GM13976 (cell line): ENCODE measurements around the gene ZCCHC24.

ENCODE experiments used
- DNase-seq: peaks from one replicate; pipeline ENCODE4 v3.0.0; 2012; ENCODE audit warnings: low spot score
- in situ Hi-C: fragments of 300-500 bp; cut with MboI; formaldehyde crosslinking; loops from one replicate; pipeline ENCODE4 v1.12.0; 2022; ENCODE audit warnings: low sequenced_read_pairs, mixed read lengths, inconsistent platforms; ENCODE audit not compliant: unreplicated experiment
- TF ChIP-seq, protein P1 (sequence below): IDR thresholded peaks from 2 replicates; pipeline ENCODE4 v1.5.1; 2012; ENCODE audit warnings: borderline replicate concordance, mild to moderate bottlenecking; ENCODE audit not compliant: insufficient read depth; ENCODE audit errors: extremely low read depth, missing control alignments, control extremely low read depth

ZCCHC24 gene

DNA sequence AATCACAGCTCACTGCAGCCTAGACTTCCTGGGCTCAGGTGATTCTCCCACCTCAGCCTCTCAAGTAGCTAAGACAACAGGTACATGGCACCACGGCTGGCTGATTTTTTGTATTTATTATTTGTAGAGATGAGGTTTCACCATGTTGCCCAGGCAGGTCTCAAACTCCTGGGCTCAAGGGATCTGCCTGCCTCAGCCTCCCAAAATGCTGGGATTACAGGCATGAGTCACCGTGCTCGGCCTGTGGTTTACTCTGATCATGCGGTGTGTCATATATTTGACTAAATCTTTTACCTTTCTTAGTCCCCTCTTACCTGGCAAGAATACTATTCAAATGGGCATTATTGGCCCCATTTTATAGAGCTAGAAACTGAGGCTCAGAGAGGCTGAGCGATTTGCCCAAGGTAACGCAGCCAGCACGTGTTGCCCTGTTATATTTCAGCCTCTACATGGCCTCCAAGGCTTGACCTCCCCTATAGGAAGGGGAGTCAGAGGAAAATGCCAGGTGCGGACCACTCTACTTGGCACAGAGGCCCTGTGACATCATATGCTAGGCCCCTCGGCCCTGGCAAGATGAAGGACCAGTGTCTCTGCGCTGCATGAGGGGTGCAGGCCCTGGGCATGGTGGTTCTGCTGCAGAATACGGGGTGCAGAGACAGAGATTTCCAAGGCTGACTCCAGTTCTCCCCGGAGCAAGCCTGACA is 8.2 kb downstream of the ZCCHC24 start:
- no peak for DNase-seq
- in situ Hi-C loops: no loop called here
- TF ChIP-seq, protein P1, sequence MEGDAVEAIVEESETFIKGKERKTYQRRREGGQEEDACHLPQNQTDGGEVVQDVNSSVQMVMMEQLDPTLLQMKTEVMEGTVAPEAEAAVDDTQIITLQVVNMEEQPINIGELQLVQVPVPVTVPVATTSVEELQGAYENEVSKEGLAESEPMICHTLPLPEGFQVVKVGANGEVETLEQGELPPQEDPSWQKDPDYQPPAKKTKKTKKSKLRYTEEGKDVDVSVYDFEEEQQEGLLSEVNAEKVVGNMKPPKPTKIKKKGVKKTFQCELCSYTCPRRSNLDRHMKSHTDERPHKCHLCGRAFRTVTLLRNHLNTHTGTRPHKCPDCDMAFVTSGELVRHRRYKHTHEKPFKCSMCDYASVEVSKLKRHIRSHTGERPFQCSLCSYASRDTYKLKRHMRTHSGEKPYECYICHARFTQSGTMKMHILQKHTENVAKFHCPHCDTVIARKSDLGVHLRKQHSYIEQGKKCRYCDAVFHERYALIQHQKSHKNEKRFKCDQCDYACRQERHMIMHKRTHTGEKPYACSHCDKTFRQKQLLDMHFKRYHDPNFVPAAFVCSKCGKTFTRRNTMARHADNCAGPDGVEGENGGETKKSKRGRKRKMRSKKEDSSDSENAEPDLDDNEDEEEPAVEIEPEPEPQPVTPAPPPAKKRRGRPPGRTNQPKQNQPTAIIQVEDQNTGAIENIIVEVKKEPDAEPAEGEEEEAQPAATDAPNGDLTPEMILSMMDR: no peak

DNA sequence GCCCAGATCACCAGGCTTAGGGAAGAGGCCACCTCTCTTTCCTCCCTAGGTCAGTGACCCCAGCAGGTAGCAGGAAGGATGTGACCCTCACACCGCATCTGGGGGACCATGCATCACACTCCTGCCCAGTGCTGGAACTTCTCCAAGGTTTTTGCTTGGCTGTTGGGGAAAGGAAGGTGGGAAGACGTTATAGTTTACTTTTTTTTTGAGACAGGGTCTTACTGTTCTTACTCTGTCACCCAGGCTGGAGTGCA is 8.6 kb downstream of the ZCCHC24 start:
- TF ChIP-seq, protein P1: no peak
- DNase-seq: no peak
- in situ Hi-C loops: no loop called here

- TF ChIP-seq, protein P1: no peak
- in situ Hi-C loops: no loop called here
These were observed 9.2 kb downstream of the ZCCHC24 start for GRCh38 chr10:79436066-79436849.

DNA sequence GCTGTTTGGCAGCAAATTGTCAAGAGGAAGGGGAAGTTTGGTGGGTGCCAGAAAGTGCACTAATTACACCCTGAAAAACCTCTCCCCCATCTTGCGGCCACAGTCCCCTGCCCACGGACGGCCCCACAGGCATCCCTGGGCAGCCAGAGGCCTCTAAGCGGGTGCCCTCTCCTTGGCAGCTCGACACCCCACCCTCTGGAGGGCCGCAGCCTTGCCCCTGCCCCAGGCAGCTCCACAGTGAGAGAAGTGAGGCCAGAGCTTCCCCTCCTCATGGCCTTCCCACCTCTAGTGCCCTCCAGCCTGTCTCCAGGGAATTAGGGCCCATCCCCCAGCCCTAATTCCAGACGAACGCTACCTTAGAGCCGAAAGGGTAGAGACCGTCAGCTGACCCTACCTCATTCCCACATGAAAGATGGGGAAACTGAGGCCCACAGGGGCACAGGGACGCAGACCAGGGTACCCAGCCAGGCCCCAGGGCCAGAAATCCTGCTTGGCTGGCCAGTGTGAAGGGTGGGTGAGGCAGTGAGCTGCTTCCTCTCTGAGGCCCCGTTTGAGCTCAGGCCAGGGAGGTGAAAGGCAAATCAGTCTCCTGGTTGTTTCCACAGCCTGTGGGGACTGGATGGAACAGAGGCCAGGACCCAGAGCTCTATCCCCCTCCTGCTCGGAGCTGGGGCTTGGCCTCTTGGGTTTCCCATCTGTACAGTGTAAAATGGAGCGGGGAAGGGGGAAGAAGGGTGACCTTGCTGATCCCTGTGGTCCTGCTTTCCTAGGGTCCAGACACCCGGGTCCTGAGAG is 10.0 kb downstream of the ZCCHC24 start:
- no peak for DNase-seq
- in situ Hi-C loops: no loop called here

More at GRCh38 chr10:79436066-79436849, 9.2 kb downstream of the ZCCHC24 start:
- DNase-seq: peak; percentile 18

GRCh38 chr10:79434821-79435251 is 10.6 kb downstream of the ZCCHC24 start:
- in situ Hi-C loops: no loop called here
- TF ChIP-seq, protein P1: no peak
- no peak for DNase-seq

More for the DNA sequence above, 10.0 kb downstream of the ZCCHC24 start:
- TF ChIP-seq, protein P1: no peak

DNA sequence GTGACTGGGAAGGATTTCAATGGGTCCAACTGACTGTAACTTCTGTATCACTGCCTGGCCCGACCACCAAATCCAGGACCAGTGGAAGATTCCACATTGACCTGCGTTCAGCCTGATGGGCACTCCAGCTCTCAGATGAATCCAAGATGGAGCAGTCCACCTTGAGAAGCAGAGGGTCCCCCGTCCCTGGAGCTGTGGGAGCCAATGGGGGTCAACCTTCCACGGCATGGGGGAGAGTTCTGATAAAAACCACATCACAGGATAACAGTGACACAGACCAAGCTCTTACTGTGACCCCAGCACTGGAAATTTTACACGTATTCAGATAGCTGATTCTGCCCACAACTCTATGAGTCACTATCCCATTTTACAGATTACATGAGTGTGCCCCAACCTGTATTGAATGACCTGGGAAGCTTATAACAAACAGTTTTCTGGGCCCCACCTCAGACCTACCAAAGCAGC is 11.2 kb downstream of the ZCCHC24 start:
- TF ChIP-seq, protein P1: no peak
- in situ Hi-C loops: no loop called here
- DNase-seq: no peak
